Ovary (tissue), 3 donors: ENCODE results near the gene PRLH.

Experiments
- CTCF ChIP-seq, 3 donors: fragments of 450-650 bp in 2 of 3; fragments of 200-600 bp in 1 of 3; IDR thresholded peaks; one replicate each; pipeline versions ENCODE4 v1.5.1 to v1.8.0; 2016 to 2022; ENCODE audit warnings: antibody characterized with exemption in 3 of 3, mild to moderate bottlenecking in 1 of 3
- EP300 ChIP-seq: sonication (generic); formaldehyde crosslinking; IDR thresholded peaks from one replicate; pipeline ENCODE4 v1.6.1; 2017; ENCODE audit warnings: antibody characterized with exemption
- donor health status: DM: no; HTN: no; CAD: no.

GRCh38 chr2:237581326-237581725 is 15.0 kb downstream of the PRLH start:
- TF ChIP-seq CTCF (IDR thresholded peaks at IDR 0.05) (no peak), EP300 (no peak)
